Hindlimb muscle (tissue), 1 donor: ENCODE data around the gene SBK2. TPM values are rescaled to one million over a fixed set of nuclear protein-coding genes. Genes with fewer than 3 reads are reported as not detected.
"Not testable (repeated sequence)": the region's sequence is repeated elsewhere in the genome, so short reads cannot be mapped to it uniquely, and the experiment has no call there.

Experiments
- DNase-seq: peaks from one replicate; pipeline ENCODE4 v3.0.0-alpha.2; 2013
- polyA plus RNA-seq: library from polyadenylated mRNA; unstranded; fragments of 120-200 nt; gene quantifications from one replicate; pipeline ENCODE4 v1.2.1, GENCODE V29; 2013; ENCODE audit not compliant: insufficient read length

The SBK2 gene
- polyA plus RNA-seq, 1 donor, result 3.2 TPM

- no peak for DNase-seq
Observed at GRCh38 chr19:55500368-55500952, 36.5 kb downstream of the SBK2 start.

- DNase-seq, result no peak
Observed at GRCh38 chr19:55498246-55498840, 38.6 kb downstream of the SBK2 start.

- DNase-seq, result no peak
Observed at GRCh38 chr19:55497763-55498162, 39.2 kb downstream of the SBK2 start.

GRCh38 chr19:55496820-55497219 is 40.1 kb downstream of the SBK2 start:
- not testable (repeated sequence) for DNase-seq

GRCh38 chr19:55495646-55496349 is 41.1 kb downstream of the SBK2 start:
- DNase-seq, result no peak

GRCh38 chr19:55494172-55494761 is 42.7 kb downstream of the SBK2 start:
- no peak for DNase-seq

- no peak for DNase-seq
Observed at GRCh38 chr19:55493645-55494171, 43.2 kb downstream of the SBK2 start.

GRCh38 chr19:55493052-55493644 is 43.8 kb downstream of the SBK2 start:
- DNase-seq, result peak; percentile 71

GRCh38 chr19:55492362-55492944 is 44.5 kb downstream of the SBK2 start:
- DNase-seq, result no peak

GRCh38 chr19:55491546-55492360 is 45.2 kb downstream of the SBK2 start:
- DNase-seq, result no peak

- DNase-seq, result no peak
Observed at GRCh38 chr19:55490478-55491432, 46.2 kb downstream of the SBK2 start.

- DNase-seq, result no peak
Observed at GRCh38 chr19:55489711-55490477, 47.0 kb downstream of the SBK2 start.

- DNase-seq, result no peak
Observed at GRCh38 chr19:55488986-55489710, 47.8 kb downstream of the SBK2 start.

- DNase-seq, result peak; percentile 71
Observed at GRCh38 chr19:55487924-55488687, 48.8 kb downstream of the SBK2 start, which contains the start of gene SSC5D. TSS of gene SSC5D (plus strand) at chr19:55488436. CDS start at chr19:55488590, 154 bp downstream.

- DNase-seq, result peak; percentile 97
Observed at GRCh38 chr19:55486971-55487923, 49.7 kb downstream of the SBK2 start.
